Metanephros (tissue), 1 donor: ENCODE data around the gene ITLN2. TPM values are rescaled to one million over a fixed set of nuclear protein-coding genes. Genes with fewer than 3 reads are reported as not detected.

Experiments used
- total RNA-seq: library from RNA; depleted of rRNA; stranded (reverse); fragments of >200 nt; gene quantifications from one replicate; pipeline ENCODE4 v1.2.3, GENCODE V29; 2014

ITLN2 gene
- total RNA-seq, result not detected

GRCh38 chr1:160954158-160955104 is at the start of gene ITLN2:
Gene ITLN2 (minus strand): TSS chr1:160954809. CDS start chr1:160954741, 68 bp downstream.

Other genes with a start within 250 kb of the ITLN2 start
- 5.5 TPM for gene CD48, start 243.0 kb downstream of the ITLN2 start, total RNA-seq
- gene SLAMF7, start 215.6 kb downstream of the ITLN2 start, total RNA-seq, result 0.58 TPM
- gene LY9, start 158.6 kb downstream of the ITLN2 start, total RNA-seq, result 0.93 TPM
- 0.93 TPM for gene CD244, start 91.9 kb downstream of the ITLN2 start, total RNA-seq
- gene ITLN1, start 69.6 kb downstream of the ITLN2 start, total RNA-seq, result 3.2 TPM
- 96.5 TPM for gene F11R, start 66.3 kb upstream of the ITLN2 start, total RNA-seq
- 56.5 TPM for gene TSTD1, start 84.2 kb upstream of the ITLN2 start, total RNA-seq
- 63.2 TPM for gene USF1, start 91.2 kb upstream of the ITLN2 start, total RNA-seq
- gene ARHGAP30, start 115.1 kb upstream of the ITLN2 start, total RNA-seq, result 5.5 TPM
- 6.3 TPM for gene NECTIN4, start 134.7 kb upstream of the ITLN2 start, total RNA-seq
- 10.7 TPM for gene KLHDC9, start 143.6 kb upstream of the ITLN2 start, total RNA-seq
- 16.2 TPM for gene PFDN2, start 163.2 kb upstream of the ITLN2 start, total RNA-seq
- gene NIT1, start 163.3 kb upstream of the ITLN2 start, total RNA-seq, result 43.4 TPM
- gene DEDD, start 177.9 kb upstream of the ITLN2 start, total RNA-seq, result 22.9 TPM
- 58.5 TPM for gene UFC1, start 199.2 kb upstream of the ITLN2 start, total RNA-seq
- 27.8 TPM for gene USP21, start 204.7 kb upstream of the ITLN2 start, total RNA-seq
- gene PPOX, start 211.6 kb upstream of the ITLN2 start, total RNA-seq, result 26.1 TPM
- 40.8 TPM for gene B4GALT3, start 222.7 kb upstream of the ITLN2 start, total RNA-seq
- 1.3 TPM for gene ADAMTS4, start 244.2 kb upstream of the ITLN2 start, total RNA-seq
- gene NDUFS2, start 247.6 kb upstream of the ITLN2 start, total RNA-seq, result 161 TPM